ENCODE results near the gene OR5A2.
"Not testable (repeated sequence)": the region's sequence is repeated elsewhere in the genome, so short reads cannot be mapped to it uniquely, and the experiment has no call there.

The OR5A2 gene

GRCh38 chr11:59423835-59424234, 2.4 kb downstream of the OR5A2 start:
- no peak for DNase-seq
- H3K4me3 Mint-ChIP-seq: no peak overlapping the region
- ATAC-seq (replicated peaks): no peak
- H3K36me3 Mint-ChIP-seq (ENCODE audit: insufficient read depth): no peaks in the 10 kb centered on the region
- H3K4me1 Mint-ChIP-seq (ENCODE audit: low read depth in 2 of 2): no peaks in the 10 kb centered on the region
- no peak overlapping the region for H3K27ac Mint-ChIP-seq
- H3K27me3 Mint-ChIP-seq: peaks cover 28 to 38% of the 10 kb centered on the region in 2 donors
- no peaks in the 10 kb centered on the region for H3K9me3 Mint-ChIP-seq

- ATAC-seq (replicated peaks) (no peak), DNase-seq (no peak)
- Mint-ChIP-seq H3K4me3 (no peak overlapping the region), H3K9me3 (no peaks in the 10 kb centered on the region), H3K27me3 (peaks cover 41 to 45% of the 10 kb centered on the region in 2 donors), H3K36me3 (ENCODE audit: insufficient read depth) (no peaks in the 10 kb centered on the region), H3K4me1 (ENCODE audit: low read depth in 2 of 2) (peaks cover 0 to 3% of the 10 kb centered on the region in 2 donors), H3K27ac (no peak overlapping the region)
These were observed 8.1 kb downstream of the OR5A2 start for GRCh38 chr11:59418156-59418555.

- ATAC-seq (replicated peaks): no peak
- Mint-ChIP-seq H3K4me3 (no peak overlapping the region), H3K36me3 (ENCODE audit: insufficient read depth) (no peaks in the 10 kb centered on the region), H3K4me1 (ENCODE audit: low read depth in 2 of 2) (peaks cover 0 to 3% of the 10 kb centered on the region in 2 donors), H3K27ac (no peak overlapping the region), H3K9me3 (no peaks in the 10 kb centered on the region), H3K27me3 (peaks cover 38 to 44% of the 10 kb centered on the region in 2 donors)
- DNase-seq: no peak
These were observed 9.2 kb downstream of the OR5A2 start for GRCh38 chr11:59417023-59417422.

- ATAC-seq (replicated peaks) (no peak), DNase-seq (no peak)
- H3K36me3 Mint-ChIP-seq (ENCODE audit: insufficient read depth): no peaks in the 10 kb centered on the region
- no peak overlapping the region for H3K27ac Mint-ChIP-seq
- H3K9me3 Mint-ChIP-seq: no peaks in the 10 kb centered on the region
- H3K4me3 Mint-ChIP-seq: no peak overlapping the region
- peaks cover 0 to 3% of the 10 kb centered on the region in 2 donors for H3K4me1 Mint-ChIP-seq (ENCODE audit: low read depth in 2 of 2)
- peaks cover 34 to 44% of the 10 kb centered on the region in 2 donors for H3K27me3 Mint-ChIP-seq
These were observed 9.6 kb downstream of the OR5A2 start for GRCh38 chr11:59416613-59417012.

- Mint-ChIP-seq H3K27me3 (peaks cover 30 to 38% of the 10 kb centered on the region in 2 donors), H3K4me3 (no peak overlapping the region), H3K9me3 (peaks cover 0 to 2% of the 10 kb centered on the region in 2 donors), H3K36me3 (ENCODE audit: insufficient read depth) (no peaks in the 10 kb centered on the region), H3K27ac (no peak overlapping the region), H3K4me1 (ENCODE audit: low read depth in 2 of 2) (peaks cover 0 to 3% of the 10 kb centered on the region in 2 donors)
- ATAC-seq (replicated peaks) (no peak), DNase-seq (no peak)
These were observed 11.1 kb downstream of the OR5A2 start for GRCh38 chr11:59415111-59415510.

- ATAC-seq (replicated peaks): no peak
- Mint-ChIP-seq H3K36me3 (ENCODE audit: insufficient read depth) (no peaks in the 10 kb centered on the region), H3K9me3 (peaks cover 0 to 2% of the 10 kb centered on the region in 2 donors), H3K4me3 (no peak overlapping the region), H3K4me1 (ENCODE audit: low read depth in 2 of 2) (peaks cover 0 to 3% of the 10 kb centered on the region in 2 donors), H3K27ac (no peak overlapping the region), H3K27me3 (peaks cover 30 to 38% of the 10 kb centered on the region in 2 donors)
- DNase-seq: no peak
These were observed 12.6 kb downstream of the OR5A2 start for GRCh38 chr11:59413646-59414045.

GRCh38 chr11:59403546-59403945, 22.7 kb downstream of the OR5A2 start:
- DNase-seq (no peak), ATAC-seq (replicated peaks) (no peak)
- no peak overlapping the region for H3K4me3 Mint-ChIP-seq

GRCh38 chr11:59401262-59401552, 25.0 kb downstream of the OR5A2 start:
- H3K4me1 Mint-ChIP-seq (ENCODE audit: low read depth in 2 of 2): no peaks in the 10 kb centered on the region
- no peak for DNase-seq
- no peak overlapping the region for H3K4me3 Mint-ChIP-seq
- no peaks in the 10 kb centered on the region for H3K36me3 Mint-ChIP-seq (ENCODE audit: insufficient read depth)
- peaks cover 0 to 3% of the 10 kb centered on the region in 2 donors for H3K9me3 Mint-ChIP-seq
- peaks cover 0 to 6% of the 10 kb centered on the region in 2 donors for H3K27me3 Mint-ChIP-seq
- no peak for ATAC-seq (replicated peaks)
- H3K27ac Mint-ChIP-seq: no peak overlapping the region

More at GRCh38 chr11:59403546-59403945, 22.7 kb downstream of the OR5A2 start:
- no peaks in the 10 kb centered on the region for H3K36me3 Mint-ChIP-seq (ENCODE audit: insufficient read depth)
- peaks cover 0 to 6% of the 10 kb centered on the region in 2 donors for H3K9me3 Mint-ChIP-seq
- H3K27ac Mint-ChIP-seq: no peak overlapping the region
- no peaks in the 10 kb centered on the region for H3K4me1 Mint-ChIP-seq (ENCODE audit: low read depth in 2 of 2)
- peaks cover 0 to 6% of the 10 kb centered on the region in 2 donors for H3K27me3 Mint-ChIP-seq

- H3K27me3 Mint-ChIP-seq: peaks cover 0 to 6% of the 10 kb centered on the region in 2 donors
- no peaks in the 10 kb centered on the region for H3K4me1 Mint-ChIP-seq (ENCODE audit: low read depth in 2 of 2)
- peaks cover 0 to 3% of the 10 kb centered on the region in 2 donors for H3K9me3 Mint-ChIP-seq
- no peak overlapping the region for H3K27ac Mint-ChIP-seq
- no peak for DNase-seq
- H3K36me3 Mint-ChIP-seq (ENCODE audit: insufficient read depth): no peaks in the 10 kb centered on the region
- H3K4me3 Mint-ChIP-seq: no peak overlapping the region
- no peak for ATAC-seq (replicated peaks)
These were observed 25.6 kb downstream of the OR5A2 start for GRCh38 chr11:59400461-59401261.

GRCh38 chr11:59394186-59394585, 32.0 kb downstream of the OR5A2 start:
- ATAC-seq (replicated peaks): no peak
- peaks cover 24 to 26% of the 10 kb centered on the region in 2 donors for H3K27me3 Mint-ChIP-seq
- no peaks in the 10 kb centered on the region for H3K36me3 Mint-ChIP-seq (ENCODE audit: insufficient read depth)
- no peaks in the 10 kb centered on the region for H3K4me1 Mint-ChIP-seq (ENCODE audit: low read depth in 2 of 2)
- no peak overlapping the region for H3K4me3 Mint-ChIP-seq
- no peaks in the 10 kb centered on the region for H3K9me3 Mint-ChIP-seq
- DNase-seq: no peak
- H3K27ac Mint-ChIP-seq: no peak overlapping the region

GRCh38 chr11:59380263-59381059, 45.8 kb downstream of the OR5A2 start:
- peaks cover 0 to 5% of the 10 kb centered on the region in 2 donors for H3K9me3 Mint-ChIP-seq
- H3K36me3 Mint-ChIP-seq (ENCODE audit: insufficient read depth): no peaks in the 10 kb centered on the region
- ATAC-seq (replicated peaks) (no peak), DNase-seq (no peak)
- no peak overlapping the region for H3K27ac Mint-ChIP-seq
- H3K4me3 Mint-ChIP-seq: no peak overlapping the region
- no peaks in the 10 kb centered on the region for H3K4me1 Mint-ChIP-seq (ENCODE audit: low read depth in 2 of 2)
- H3K27me3 Mint-ChIP-seq: peaks cover 0 to 10% of the 10 kb centered on the region in 2 donors

- not testable (repeated sequence) for H3K36me3 Mint-ChIP-seq (ENCODE audit: insufficient read depth); H3K27ac Mint-ChIP-seq; H3K4me1 Mint-ChIP-seq (ENCODE audit: low read depth in 2 of 2); DNase-seq; H3K4me3 Mint-ChIP-seq; H3K9me3 Mint-ChIP-seq; ATAC-seq (replicated peaks)
- peaks cover 18 to 56% of the 10 kb centered on the region in 2 donors for H3K27me3 Mint-ChIP-seq
These were observed 53.9 kb downstream of the OR5A2 start for GRCh38 chr11:59372324-59372723.

- DNase-seq (no peak), ATAC-seq (replicated peaks) (no peak)
- Mint-ChIP-seq H3K36me3 (ENCODE audit: insufficient read depth) (no peaks in the 10 kb centered on the region), H3K27me3 (peaks cover 24 to 66% of the 10 kb centered on the region in 2 donors), H3K9me3 (peaks cover 0 to 4% of the 10 kb centered on the region in 2 donors), H3K4me3 (no peak overlapping the region), H3K27ac (no peak overlapping the region), H3K4me1 (ENCODE audit: low read depth in 2 of 2) (no peaks in the 10 kb centered on the region)
These were observed 57.8 kb downstream of the OR5A2 start for GRCh38 chr11:59368238-59369022.

Measured in effector memory CD8-positive, alpha-beta T cell (primary cell).